K562 (cell line): ENCODE data around the gene DPM1. TPM values are rescaled to one million over a fixed set of nuclear protein-coding genes. Genes with fewer than 3 reads are reported as not detected.

ENCODE experiments used
- ASH1L ChIP-seq: fragments of 450-650 bp; IDR thresholded peaks from 2 replicates; pipeline ENCODE4 v1.6.1; 2018; ENCODE audit warnings: borderline replicate concordance, mild to moderate bottlenecking, low read depth; ENCODE audit not compliant: partially characterized antibody
- CHD4 ChIP-seq: fragments of 200-600 bp; sonication (generic); IDR thresholded peaks from 3 replicates; pipeline ENCODE4 v1.6.1; 2012; ENCODE audit warnings: low read depth, mild to moderate bottlenecking, mixed read lengths, low read length, inconsistent platforms; ENCODE audit not compliant: insufficient read depth, insufficient replicate concordance, poor library complexity, severe bottlenecking
- CREM ChIP-seq: IDR thresholded peaks from 2 replicates; pipeline ENCODE4 v1.6.1; 2014; ENCODE audit warnings: antibody characterized with exemption, low read depth
- HMG20B ChIP-seq: fragments of 250-450 bp; sonication (Bioruptor Pico); IDR thresholded peaks from 2 replicates; pipeline ENCODE4 v1.5.0; 2021; ENCODE audit warnings: mild to moderate bottlenecking
- HNRNPH1 ChIP-seq: fragments of 200-400 bp; formaldehyde crosslinking; optimal IDR thresholded peaks from 2 replicates; pipeline ENCODE3; 2017; ENCODE audit warnings: low read depth, mild to moderate bottlenecking, low read length, moderate library complexity
- REST ChIP-seq, 2 experiments: fragments of 450-650 bp; formaldehyde crosslinking in 1 of 2; IDR thresholded peaks; 2 replicates each; pipeline versions ENCODE4 v1.4.0 to v1.6.1; 2014 to 2020; ENCODE audit warnings: mild to moderate bottlenecking in 2 of 2, borderline replicate concordance in 1 of 2, low read depth in 1 of 2
- RNF219 ChIP-seq: fragments of 250-450 bp; sonication (Bioruptor Pico); IDR thresholded peaks from 2 replicates; pipeline ENCODE4 v1.5.0; 2022; ENCODE audit warnings: mild to moderate bottlenecking
- SP1 ChIP-seq: sonication (generic); formaldehyde crosslinking; IDR thresholded peaks from 2 replicates; pipeline ENCODE4 v1.8.1; 2022; ENCODE audit warnings: mild to moderate bottlenecking, missing genetic modification reagents
- ZBTB1 ChIP-seq: sonication (generic); formaldehyde crosslinking; IDR thresholded peaks from 2 replicates; pipeline ENCODE4 v1.8.1; 2023; ENCODE audit warnings: missing genetic modification reagents, low read depth, mild to moderate bottlenecking, borderline replicate concordance
- ZNF609 ChIP-seq: sonication (generic); formaldehyde crosslinking; IDR thresholded peaks from 2 replicates; pipeline ENCODE4 v1.8.1; 2023; ENCODE audit warnings: missing genetic modification reagents, mild to moderate bottlenecking, borderline replicate concordance
- polyA plus RNA-seq, 8 experiments: library from polyadenylated mRNA; depleted of rRNA in 4 of 8; stranded (reverse) in 5 of 8; unstranded in 3 of 8; fragments of >200 nt; fragmentation: Nextera tagmentation in 2 of 8; fragmentation: Illumina TruSeq in 1 of 8; extraction: Ambion mirVana in 2 of 8; extraction: Trizol in 1 of 8; gene quantifications; 2 replicates each; pipeline versions ENCODE4 v1.2.1 to v1.2.3, GENCODE V29; 2011 to 2014; ENCODE audit warnings: inconsistent platforms in 1 of 8, missing spikeins in 1 of 8
- total RNA-seq, 7 experiments: library from RNA; depleted of rRNA in 6 of 7; stranded (reverse); fragments of >200 nt in 6 of 7; fragmentation: Illumina TruSeq in 2 of 7; extraction: Trizol in 2 of 7; gene quantifications; 2 replicates each; pipeline versions ENCODE4 v1.2.1 to v1.2.3, GENCODE V29; 2011 to 2021; ENCODE audit warnings: low replicate concordance in 1 of 7

DPM1 gene
- total and polyA plus RNA-seq, 9 of the 15 experiments (the other 6 are each of a cell fraction or from before 2014, with no cell fraction given): 75.2 to 190 (median 153) TPM

DNA sequence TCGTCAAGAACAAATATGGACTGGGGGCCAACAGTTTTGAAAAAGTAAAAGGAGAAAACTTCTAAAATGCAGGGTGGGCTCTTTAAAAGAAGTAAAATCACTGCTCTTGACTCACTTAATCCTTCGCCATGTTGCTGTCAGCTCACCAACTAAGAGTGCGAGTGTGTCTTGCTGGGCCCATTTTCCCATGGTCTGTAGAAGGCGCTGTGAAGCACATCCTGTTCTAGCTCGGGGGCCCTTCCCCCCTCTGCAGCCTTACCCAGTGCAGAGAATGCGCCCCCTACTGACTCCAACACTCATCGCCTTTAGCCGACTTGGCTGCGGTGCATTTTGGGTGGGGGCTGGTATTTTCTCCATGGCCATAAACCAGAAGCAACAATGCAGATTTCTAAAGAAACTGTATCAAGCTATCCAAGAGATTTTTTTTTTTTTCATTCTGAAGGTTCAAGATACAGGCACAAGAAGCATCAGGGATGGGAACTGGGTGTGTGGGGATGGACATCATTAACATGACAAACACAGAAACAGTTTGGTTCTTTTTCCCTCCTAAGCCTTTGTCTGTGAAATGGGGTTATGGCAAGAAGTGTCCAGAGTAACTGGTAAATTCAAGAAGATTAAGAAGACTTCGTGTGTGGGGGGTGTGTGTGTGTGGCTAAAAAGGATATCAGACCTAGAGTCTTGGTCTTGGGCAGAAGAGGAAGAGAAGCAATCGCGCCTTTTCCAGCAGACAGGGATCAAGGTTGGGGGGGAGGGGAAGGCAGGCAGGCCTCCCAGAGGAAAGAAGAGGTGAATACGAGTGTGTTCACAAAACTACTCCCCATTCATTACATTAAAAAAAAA lies 28.8 kb downstream of the DPM1 start (continued):
- TF ChIP-seq REST (IDR thresholded peaks at IDR 0.05; ENCODE audit: borderline replicate concordance) (peak; percentile 77), REST (CRISPR knock-in tag; IDR thresholded peaks at IDR 0.05; ENCODE audit: low read depth) (no peak), RNF219 (CRISPR knock-in tag) (no peak), CREM (peak; percentile 87), CHD4 (no peak), SP1 (CRISPR knock-in tag) (peak; percentile 78), ZBTB1 (CRISPR knock-in tag) (no peak), HMG20B (CRISPR knock-in tag) (no peak), HNRNPH1 (no peak), ASH1L (no peak), ZNF609 (CRISPR knock-in tag) (no peak)
